ENCODE results near the gene ATP9B. TPM values are rescaled to one million over a fixed set of nuclear protein-coding genes. Genes with fewer than 3 reads are reported as not detected.

Gene ATP9B
- polyA plus RNA-seq, 1 of the 3 experiments (the other 2 are of a cell fraction), result 11.2 TPM

DNA sequence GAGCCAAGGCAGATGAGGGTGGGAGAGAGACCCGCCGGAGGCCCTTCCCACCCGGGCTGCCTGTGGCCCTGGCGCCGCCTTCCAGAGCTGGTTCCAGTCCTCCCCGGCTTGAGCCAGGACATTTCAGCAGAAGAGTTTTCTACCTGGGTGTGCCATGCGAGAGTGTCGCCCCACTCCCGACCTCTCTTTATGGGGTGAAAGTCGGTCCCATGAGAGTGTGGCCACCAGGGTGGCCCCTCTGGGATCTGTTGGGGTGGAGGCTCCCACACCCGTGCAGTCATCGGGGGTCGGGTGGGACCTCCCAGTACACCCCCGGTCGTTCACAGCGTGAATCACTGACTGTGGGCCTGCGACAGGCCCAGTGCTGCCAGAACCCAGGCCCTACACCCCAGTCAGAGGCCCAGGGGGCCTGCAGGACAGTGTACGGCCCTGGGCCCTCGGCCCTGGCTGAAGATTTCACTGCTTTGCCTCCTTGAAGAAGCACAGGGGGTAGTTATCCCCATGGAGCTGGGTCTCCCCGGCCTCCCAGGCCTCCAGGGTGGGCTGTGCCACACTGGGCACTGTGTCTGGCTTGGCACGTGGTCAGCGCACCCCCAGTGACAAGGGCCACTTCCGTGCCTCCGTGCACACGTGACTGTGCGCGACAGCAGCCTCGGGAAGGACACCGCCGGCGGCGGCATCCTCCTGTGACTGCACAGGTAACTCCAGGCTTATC is 332.5 kb downstream of the ATP9B start:
- TF ChIP-seq POLR2AphosphoS5 (IDR thresholded peaks at IDR 0.05; ENCODE audit: low read depth, low read length) (no peak), TCF12 (IDR thresholded peaks at IDR 0.05) (no peak), FOXM1 (IDR thresholded peaks at IDR 0.05; ENCODE audit: low read depth) (no peak), GABPA (IDR thresholded peaks at IDR 0.05; ENCODE audit: low read depth) (no peak), RCOR1 (IDR thresholded peaks at IDR 0.05; ENCODE audit: low read length) (no peak), RFX5 (IDR thresholded peaks at IDR 0.05; ENCODE audit: low read length) (no peak)
- TF ChIP-seq, protein P1, sequence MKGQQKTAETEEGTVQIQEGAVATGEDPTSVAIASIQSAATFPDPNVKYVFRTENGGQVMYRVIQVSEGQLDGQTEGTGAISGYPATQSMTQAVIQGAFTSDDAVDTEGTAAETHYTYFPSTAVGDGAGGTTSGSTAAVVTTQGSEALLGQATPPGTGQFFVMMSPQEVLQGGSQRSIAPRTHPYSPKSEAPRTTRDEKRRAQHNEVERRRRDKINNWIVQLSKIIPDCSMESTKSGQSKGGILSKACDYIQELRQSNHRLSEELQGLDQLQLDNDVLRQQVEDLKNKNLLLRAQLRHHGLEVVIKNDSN (IDR thresholded peaks at IDR 0.05; ENCODE audit: borderline replicate concordance, low read depth), result no peak
- TF ChIP-seq, protein P2, sequence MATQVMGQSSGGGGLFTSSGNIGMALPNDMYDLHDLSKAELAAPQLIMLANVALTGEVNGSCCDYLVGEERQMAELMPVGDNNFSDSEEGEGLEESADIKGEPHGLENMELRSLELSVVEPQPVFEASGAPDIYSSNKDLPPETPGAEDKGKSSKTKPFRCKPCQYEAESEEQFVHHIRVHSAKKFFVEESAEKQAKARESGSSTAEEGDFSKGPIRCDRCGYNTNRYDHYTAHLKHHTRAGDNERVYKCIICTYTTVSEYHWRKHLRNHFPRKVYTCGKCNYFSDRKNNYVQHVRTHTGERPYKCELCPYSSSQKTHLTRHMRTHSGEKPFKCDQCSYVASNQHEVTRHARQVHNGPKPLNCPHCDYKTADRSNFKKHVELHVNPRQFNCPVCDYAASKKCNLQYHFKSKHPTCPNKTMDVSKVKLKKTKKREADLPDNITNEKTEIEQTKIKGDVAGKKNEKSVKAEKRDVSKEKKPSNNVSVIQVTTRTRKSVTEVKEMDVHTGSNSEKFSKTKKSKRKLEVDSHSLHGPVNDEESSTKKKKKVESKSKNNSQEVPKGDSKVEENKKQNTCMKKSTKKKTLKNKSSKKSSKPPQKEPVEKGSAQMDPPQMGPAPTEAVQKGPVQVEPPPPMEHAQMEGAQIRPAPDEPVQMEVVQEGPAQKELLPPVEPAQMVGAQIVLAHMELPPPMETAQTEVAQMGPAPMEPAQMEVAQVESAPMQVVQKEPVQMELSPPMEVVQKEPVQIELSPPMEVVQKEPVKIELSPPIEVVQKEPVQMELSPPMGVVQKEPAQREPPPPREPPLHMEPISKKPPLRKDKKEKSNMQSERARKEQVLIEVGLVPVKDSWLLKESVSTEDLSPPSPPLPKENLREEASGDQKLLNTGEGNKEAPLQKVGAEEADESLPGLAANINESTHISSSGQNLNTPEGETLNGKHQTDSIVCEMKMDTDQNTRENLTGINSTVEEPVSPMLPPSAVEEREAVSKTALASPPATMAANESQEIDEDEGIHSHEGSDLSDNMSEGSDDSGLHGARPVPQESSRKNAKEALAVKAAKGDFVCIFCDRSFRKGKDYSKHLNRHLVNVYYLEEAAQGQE (IDR thresholded peaks at IDR 0.05; ENCODE audit: low read depth, low read length), result no peak
- H3F3A ChIP-seq (replicated peaks; ENCODE audit: insufficient read depth), result no peaks in the 10 kb centered on the region
- no peak overlapping the region for H3K4me3 ChIP-seq (ENCODE audit: low read depth in 2 of 2, low read length in 1 of 2)
- peaks cover 91% of the 10 kb centered on the region for H3K27me3 ChIP-seq (ENCODE audit: insufficient read depth)
- no peaks in the 10 kb centered on the region; a peak in 1 of 4 replicates for H3K4me1 ChIP-seq (ENCODE audit: control insufficient read depth in 1 of 2, insufficient read depth in 2 of 2, low read depth in 1 of 2, low read length in 1 of 2)
- no peak overlapping the region for H3K27ac ChIP-seq (ENCODE audit: low read depth in 2 of 2, low read length in 1 of 2)
- DNase-seq, result no peak
- H2AFZ ChIP-seq (ENCODE audit: low read depth), result no peak overlapping the region
- H3K4me2 ChIP-seq, result no peak overlapping the region
- POLR2A ChIA-PET, result no interaction called here
- WGBS (ENCODE audit: low lambda C conversion rate), result 68% methylated on average over 9 of the region's 32 CpGs
- H3K79me2 ChIP-seq (ENCODE audit: insufficient read depth), result no peaks in the 10 kb centered on the region
- CTCF ChIA-PET, result no interaction called here
- no peaks in the 10 kb centered on the region for H3K36me3 ChIP-seq (replicated peaks in 1 of 2; ENCODE audit: control insufficient read depth in 1 of 2, insufficient read depth in 2 of 2, low read length in 1 of 2)
- peaks cover 11% of the 10 kb centered on the region; the same call in 1 of the 2 replicates for H4K20me1 ChIP-seq (ENCODE audit: insufficient read depth)
- no peaks in the 10 kb centered on the region for H3K9me3 ChIP-seq
- no peak overlapping the region for H3K9ac ChIP-seq
- H3K9me2 ChIP-seq, result no peaks in the 10 kb centered on the region

DNA sequence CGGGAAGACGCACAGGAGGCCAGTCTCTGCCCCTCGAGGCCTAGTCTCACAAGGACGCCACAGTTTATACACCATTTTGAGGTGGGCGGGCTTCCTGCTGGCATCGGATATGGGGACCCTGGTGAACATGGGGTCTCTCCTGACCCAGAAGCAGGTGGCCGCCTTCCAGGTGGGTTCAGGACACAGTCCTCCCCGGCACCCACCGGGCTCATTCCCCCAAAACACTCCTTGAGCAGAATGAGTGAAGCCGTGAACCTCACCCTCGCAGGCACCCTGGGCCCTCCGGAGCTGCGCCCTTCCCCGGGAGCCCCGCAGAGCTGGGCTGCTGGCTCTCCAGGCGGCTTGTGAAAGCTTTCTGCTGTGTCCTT is 333.0 kb downstream of the ATP9B start:
- no peaks in the 10 kb centered on the region; a peak in 1 of 4 replicates for H3K4me1 ChIP-seq (ENCODE audit: control insufficient read depth in 1 of 2, insufficient read depth in 2 of 2, low read depth in 1 of 2, low read length in 1 of 2)
- CTCF ChIA-PET, result no interaction called here

More for the DNA sequence above, 333.0 kb downstream of the ATP9B start:
- Histone ChIP-seq H3K9ac (no peak overlapping the region), H3K9me3 (no peaks in the 10 kb centered on the region), H4K20me1 (ENCODE audit: insufficient read depth) (peaks cover 11% of the 10 kb centered on the region; the same call in 1 of the 2 replicates), H2AFZ (ENCODE audit: low read depth) (no peak overlapping the region), H3K4me2 (no peak overlapping the region), H3K27me3 (ENCODE audit: insufficient read depth) (peaks cover 91% of the 10 kb centered on the region), H3K9me2 (no peaks in the 10 kb centered on the region), H3K4me3 (ENCODE audit: low read depth in 2 of 2, low read length in 1 of 2) (no peak overlapping the region), H3K27ac (ENCODE audit: low read depth in 2 of 2, low read length in 1 of 2) (no peak overlapping the region), H3K79me2 (ENCODE audit: insufficient read depth) (no peaks in the 10 kb centered on the region), H3K36me3 (replicated peaks in 1 of 2; ENCODE audit: control insufficient read depth in 1 of 2, insufficient read depth in 2 of 2, low read length in 1 of 2) (no peaks in the 10 kb centered on the region), H3F3A (replicated peaks; ENCODE audit: insufficient read depth) (no peaks in the 10 kb centered on the region)
- DNase-seq, result no peak
- POLR2A ChIA-PET, result no interaction called here
- WGBS (ENCODE audit: low lambda C conversion rate), result 87% methylated on average over 10 of the region's 16 CpGs
- no peak for TF ChIP-seq EP300 (IDR thresholded peaks at IDR 0.05; ENCODE audit: borderline replicate concordance in 1 of 2, low read depth in 1 of 2, low read length in 1 of 2)
- TF ChIP-seq, protein P1 (IDR thresholded peaks at IDR 0.05; ENCODE audit: borderline replicate concordance, low read depth), result no peak
